ENCODE measurements around the gene UBXN11. TPM values are rescaled to one million over a fixed set of nuclear protein-coding genes. Genes with fewer than 3 reads are reported as not detected.

Gene UBXN11, protein sequence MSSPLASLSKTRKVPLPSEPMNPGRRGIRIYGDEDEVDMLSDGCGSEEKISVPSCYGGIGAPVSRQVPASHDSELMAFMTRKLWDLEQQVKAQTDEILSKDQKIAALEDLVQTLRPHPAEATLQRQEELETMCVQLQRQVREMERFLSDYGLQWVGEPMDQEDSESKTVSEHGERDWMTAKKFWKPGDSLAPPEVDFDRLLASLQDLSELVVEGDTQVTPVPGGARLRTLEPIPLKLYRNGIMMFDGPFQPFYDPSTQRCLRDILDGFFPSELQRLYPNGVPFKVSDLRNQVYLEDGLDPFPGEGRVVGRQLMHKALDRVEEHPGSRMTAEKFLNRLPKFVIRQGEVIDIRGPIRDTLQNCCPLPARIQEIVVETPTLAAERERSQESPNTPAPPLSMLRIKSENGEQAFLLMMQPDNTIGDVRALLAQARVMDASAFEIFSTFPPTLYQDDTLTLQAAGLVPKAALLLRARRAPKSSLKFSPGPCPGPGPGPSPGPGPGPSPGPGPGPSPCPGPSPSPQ
- total RNA-seq: 31.9 and 32.2 TPM in 2 replicates

DNA sequence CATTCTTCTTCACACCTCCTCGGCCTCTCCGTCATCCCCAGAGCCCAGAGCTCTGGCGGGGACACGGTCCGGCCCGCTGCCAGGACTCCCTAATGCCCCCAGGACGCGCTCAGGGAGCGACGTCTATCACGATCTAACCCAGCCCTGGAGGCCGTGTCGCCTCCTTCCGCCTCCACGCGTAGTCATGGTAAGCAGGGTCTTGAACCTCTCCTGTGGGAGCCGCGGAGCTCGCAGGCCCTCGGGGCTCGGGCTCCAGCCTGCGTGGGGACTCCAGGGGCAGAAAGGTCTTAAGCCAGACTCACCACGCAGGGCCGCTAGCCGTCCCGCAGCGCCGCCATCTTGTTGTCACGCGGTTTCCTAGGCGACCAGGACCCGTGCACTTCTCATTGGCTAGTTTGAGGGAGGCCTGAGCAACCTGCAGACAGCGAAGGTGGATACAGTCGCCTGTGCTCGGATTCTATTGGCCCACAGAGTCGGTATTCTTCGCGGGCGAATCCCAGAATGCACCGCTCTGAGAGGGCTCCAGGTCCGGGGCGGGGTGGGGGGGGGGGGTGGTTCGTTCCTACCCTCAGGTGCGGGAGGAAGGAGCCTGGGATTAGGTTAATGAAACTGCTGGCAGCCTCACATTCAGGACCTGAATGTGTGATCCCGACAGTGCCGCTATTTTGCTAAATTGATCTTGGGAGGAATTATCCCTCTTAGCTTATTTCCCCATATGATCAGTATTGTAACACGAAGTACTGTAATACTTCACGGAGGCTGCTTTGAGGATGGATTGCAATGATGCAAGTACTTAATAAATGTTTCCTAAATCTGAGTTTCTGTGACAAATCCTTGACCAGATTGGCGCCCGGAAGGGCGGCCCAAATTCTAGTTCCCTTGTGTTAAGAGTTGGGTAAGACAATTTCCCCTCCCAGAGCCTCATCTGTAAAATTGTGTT is at the start of gene UBXN11:
Gene UBXN11, minus strand, starts transcription at position 347 of the 940 bp plus-strand sequence. CDS start 3,753 bp downstream, outside the sequence.
- intact Hi-C loops (cut with micrococcal nuclease): loop anchor here (1.0 to 10.0 kb wide), 8 partner anchors 11 to 399 kb away; partner anchors contain the start of genes CD52, CEP85, DHDDS and HMGN2

DNA sequence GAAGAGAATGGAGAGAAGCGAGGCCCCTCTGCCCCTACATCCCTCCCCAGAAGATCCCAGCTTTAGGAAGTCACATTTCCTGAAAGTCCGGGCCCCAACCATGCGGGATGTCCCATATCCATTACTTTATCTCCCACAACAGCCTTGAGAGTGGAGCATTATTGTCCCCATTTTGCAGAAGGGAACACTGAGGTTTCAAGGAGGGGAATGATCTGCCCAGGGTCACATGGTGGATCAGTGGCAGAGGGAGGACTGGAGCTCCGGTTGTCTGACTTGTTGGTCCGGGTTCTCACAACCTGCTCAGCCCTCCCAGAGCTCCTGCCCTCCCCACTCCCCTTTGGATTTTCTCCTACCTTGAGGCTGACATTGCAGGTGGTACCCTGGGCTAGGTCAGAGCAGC is 49.7 kb upstream of the UBXN11 start:
- intact Hi-C loops (cut with micrococcal nuclease): no loop called here

GRCh38 chr1:26354972-26355371 is 48.5 kb upstream of the UBXN11 start:
- intact Hi-C loops (cut with micrococcal nuclease): no loop called here

GRCh38 chr1:26353976-26354820 is 47.8 kb upstream of the UBXN11 start, which contains the start of gene CRYBG2:
Gene CRYBG2 (minus strand): TSS chr1:26354130. CDS start chr1:26346657, 7,473 bp downstream.
- intact Hi-C loops (cut with micrococcal nuclease): no loop called here

GRCh38 chr1:26353210-26353859 is 46.9 kb upstream of the UBXN11 start:
- intact Hi-C loops (cut with micrococcal nuclease): no loop called here

- intact Hi-C loops (cut with micrococcal nuclease): no loop called here
Observed at GRCh38 chr1:26352338-26352679, 45.9 kb upstream of the UBXN11 start.

- intact Hi-C loops (cut with micrococcal nuclease): no loop called here
Observed at GRCh38 chr1:26351590-26352337, 45.3 kb upstream of the UBXN11 start.

- intact Hi-C loops (cut with micrococcal nuclease): no loop called here
Observed at GRCh38 chr1:26350701-26351589, 44.5 kb upstream of the UBXN11 start.

GRCh38 chr1:26350343-26350700 is 43.9 kb upstream of the UBXN11 start:
- intact Hi-C loops (cut with micrococcal nuclease): no loop called here

- intact Hi-C loops (cut with micrococcal nuclease): no loop called here
Observed at GRCh38 chr1:26349877-26350244, 43.4 kb upstream of the UBXN11 start.

DNA sequence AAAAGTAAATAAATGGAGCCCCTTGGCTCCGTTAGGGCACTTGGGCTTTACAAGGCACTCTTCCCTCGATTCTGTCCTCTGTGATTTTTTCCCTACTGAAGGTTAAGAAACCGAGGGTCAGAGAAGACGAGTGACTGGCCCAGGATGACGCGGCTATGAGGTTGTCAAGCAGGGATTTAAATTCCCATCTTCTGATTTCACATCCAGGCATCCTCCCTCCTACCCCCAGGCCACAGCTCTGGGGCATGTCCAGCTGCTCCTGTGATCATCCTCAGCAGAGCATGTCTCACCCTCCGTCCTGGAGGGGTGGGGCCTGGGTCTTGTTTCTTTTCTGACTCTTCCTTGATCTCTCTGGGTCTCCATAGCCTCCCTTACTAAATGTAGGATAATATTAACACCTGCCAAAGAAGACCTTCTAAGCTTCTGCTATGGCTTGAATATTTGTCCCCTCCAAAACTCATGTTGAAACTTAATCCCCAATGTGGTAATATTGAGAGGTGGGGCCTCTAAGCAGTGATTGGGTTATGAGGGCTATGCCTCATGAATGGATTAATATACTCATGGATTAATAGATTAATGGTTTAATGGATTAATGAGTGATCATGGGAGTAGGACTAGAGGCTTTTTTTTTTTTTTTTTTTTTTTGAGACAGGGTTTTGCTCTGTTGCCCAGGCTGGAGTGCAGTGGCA is 42.9 kb upstream of the UBXN11 start:
- intact Hi-C loops (cut with micrococcal nuclease): no loop called here

GRCh38 chr1:26346274-26347033 is 40.0 kb upstream of the UBXN11 start:
- intact Hi-C loops (cut with micrococcal nuclease): no loop called here

- intact Hi-C loops (cut with micrococcal nuclease): no loop called here
Observed at GRCh38 chr1:26345718-26346117, 39.3 kb upstream of the UBXN11 start.

GRCh38 chr1:26344147-26344920 is 37.9 kb upstream of the UBXN11 start:
- intact Hi-C loops (cut with micrococcal nuclease): no loop called here

DNA sequence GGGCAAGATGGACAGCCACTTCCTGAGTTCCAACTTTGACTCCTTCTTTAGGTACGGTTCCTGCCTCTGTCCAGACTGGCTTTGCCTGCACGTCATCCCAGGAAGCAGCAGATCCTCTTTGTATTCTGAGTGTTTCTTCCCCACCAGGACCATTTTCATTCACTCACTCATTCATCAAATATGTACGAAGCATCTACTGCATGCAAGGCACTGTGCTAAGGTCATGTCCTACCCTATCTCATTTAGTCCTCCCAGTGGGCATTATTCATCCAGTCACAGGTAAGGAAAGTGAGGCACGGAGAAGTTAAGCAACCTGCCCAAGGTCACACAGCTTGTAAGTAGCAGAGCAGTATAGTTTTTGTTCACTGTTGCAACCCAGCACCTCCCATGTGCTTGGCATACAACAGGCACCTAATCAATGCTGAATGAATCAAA is 33.6 kb upstream of the UBXN11 start:
- intact Hi-C loops (cut with micrococcal nuclease): no loop called here

DNA sequence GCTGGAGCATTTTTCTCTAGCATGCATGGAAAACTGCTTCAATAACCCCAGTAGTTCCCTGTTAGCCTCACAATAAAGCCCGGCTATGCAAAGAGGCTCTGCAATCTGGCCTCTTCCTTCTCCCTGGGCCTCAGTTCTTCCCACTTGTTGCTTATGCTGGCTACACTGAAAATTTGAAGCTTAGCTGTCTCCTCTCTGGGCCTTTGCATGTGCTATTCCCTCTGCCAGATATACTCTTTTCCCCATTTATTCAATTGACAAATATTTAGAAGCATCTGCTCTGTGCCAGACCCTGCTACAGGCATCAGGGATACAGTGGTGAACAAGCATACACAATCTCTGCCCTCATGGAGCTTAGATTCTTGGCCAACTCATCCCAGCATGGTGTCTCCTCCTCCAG is 32.2 kb upstream of the UBXN11 start:
- intact Hi-C loops (cut with micrococcal nuclease): no loop called here
